ENCODE results near the gene CTDP1.

CTDP1 gene

DNA sequence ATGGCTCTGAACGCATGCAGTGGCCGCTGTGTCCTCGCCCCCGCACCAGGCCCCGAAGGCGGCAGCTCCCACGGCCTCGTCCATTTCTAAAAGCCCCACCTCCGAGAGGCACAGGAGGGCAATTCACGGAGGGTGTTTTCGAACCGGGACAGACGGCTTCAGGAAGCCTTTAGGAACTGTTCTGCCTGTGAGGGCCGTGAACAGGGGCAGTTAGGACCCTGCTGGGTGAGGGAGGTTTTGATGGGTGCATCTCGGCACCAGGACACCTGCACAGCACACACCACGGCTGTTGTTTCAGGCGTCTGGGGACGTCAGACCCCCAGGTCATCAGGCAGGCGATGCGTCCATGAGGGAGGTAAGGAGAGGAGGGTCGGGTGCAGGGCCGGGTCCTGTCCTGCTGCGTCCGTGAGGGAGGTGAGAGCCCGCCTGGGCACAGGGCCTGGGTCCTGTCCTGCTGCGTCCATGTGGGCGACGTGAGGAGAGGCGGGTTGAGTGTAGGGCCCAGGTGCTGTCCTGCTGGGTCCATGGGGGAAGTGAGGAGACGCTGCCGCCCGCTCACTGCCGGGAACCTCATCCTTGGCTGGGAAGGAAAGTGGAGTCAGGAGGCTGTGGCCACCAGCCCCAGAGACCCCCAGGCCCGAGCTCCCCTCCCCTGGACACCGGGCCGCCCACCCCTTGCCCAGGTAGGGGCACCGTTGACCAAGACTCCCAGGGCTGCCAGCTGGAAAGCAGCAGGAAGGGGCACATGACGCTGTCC, 92.7 kb downstream of the CTDP1 start:
- Histone ChIP-seq H3K27me3 (peaks cover 0 to 51% of the 10 kb centered on the region in 2 donors), H3K9me3 (peaks cover 0 to 18% (median 6%) of the 10 kb centered on the region in 3 donors), H3K4me3 (no peak overlapping the region), H3K36me3 (no peaks in the 10 kb centered on the region), H3K4me1 (no peaks in the 10 kb centered on the region), H3K27ac (no peak overlapping the region)
- peak in 1 of 2 donors; percentile 62 for DNase-seq
- intact Hi-C loops (cut with DNase I; ENCODE audit: low total_unique reads), result no loop called here
- TF ChIP-seq CTCF (IDR thresholded peaks at IDR 0.05), result no peak

GRCh38 chr18:79772865-79773696, 93.5 kb downstream of the CTDP1 start:
- H3K27ac ChIP-seq, result no peak overlapping the region
- H3K9me3 ChIP-seq, result peaks cover 0 to 12% (median 5%) of the 10 kb centered on the region in 3 donors
- peak in 1 of 2 donors; percentile 33 for DNase-seq
- intact Hi-C loops (cut with DNase I; ENCODE audit: low total_unique reads), result no loop called here
- no peaks in the 10 kb centered on the region for H3K36me3 ChIP-seq
- no peak for TF ChIP-seq CTCF (IDR thresholded peaks at IDR 0.05)
- no peaks in the 10 kb centered on the region for H3K4me1 ChIP-seq
- no peak overlapping the region for H3K4me3 ChIP-seq
- peaks cover 0 to 57% of the 10 kb centered on the region in 2 donors for H3K27me3 ChIP-seq

DNA sequence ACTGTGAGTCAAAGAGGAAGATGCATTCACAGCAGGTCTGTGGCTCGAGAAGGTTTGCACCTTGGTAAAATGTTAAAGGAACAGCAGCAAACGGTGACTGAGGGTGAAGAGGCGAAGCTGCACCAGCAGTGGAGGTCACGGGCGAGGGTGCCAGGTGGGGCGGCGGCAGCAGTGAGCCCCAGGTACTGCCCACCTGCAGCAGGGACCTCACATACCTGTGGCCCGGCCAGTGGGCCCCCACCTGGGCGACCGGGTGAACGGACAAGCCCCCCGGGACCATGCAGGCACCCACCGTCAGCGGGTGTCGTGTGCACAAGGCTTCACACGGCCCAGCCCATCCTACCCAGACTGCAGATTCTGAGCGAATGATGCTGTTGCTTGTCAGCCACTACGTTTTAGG, 94.5 kb downstream of the CTDP1 start:
- intact Hi-C loops (cut with DNase I; ENCODE audit: low total_unique reads), result no loop called here
- Histone ChIP-seq H3K36me3 (no peaks in the 10 kb centered on the region), H3K27ac (no peak overlapping the region), H3K27me3 (peaks cover 0 to 63% of the 10 kb centered on the region in 2 donors), H3K9me3 (peaks cover 0 to 12% (median 5%) of the 10 kb centered on the region in 3 donors), H3K4me3 (no peak overlapping the region), H3K4me1 (no peaks in the 10 kb centered on the region)
- peak in 1 of 2 donors; percentile 50 for DNase-seq
- TF ChIP-seq CTCF (IDR thresholded peaks at IDR 0.05), result no peak

GRCh38 chr18:79775441-79776221, 96.0 kb downstream of the CTDP1 start:
- Histone ChIP-seq H3K27me3 (peaks cover 0 to 69% of the 10 kb centered on the region in 2 donors), H3K27ac (no peak overlapping the region), H3K9me3 (peaks cover 0 to 3% (median 0%) of the 10 kb centered on the region in 3 donors), H3K36me3 (no peaks in the 10 kb centered on the region), H3K4me3 (no peak overlapping the region), H3K4me1 (no peaks in the 10 kb centered on the region)
- intact Hi-C loops (cut with DNase I; ENCODE audit: low total_unique reads), result no loop called here
- no peak for TF ChIP-seq CTCF (IDR thresholded peaks at IDR 0.05)
- peak in 1 of 2 donors; percentile 53 for DNase-seq

DNA sequence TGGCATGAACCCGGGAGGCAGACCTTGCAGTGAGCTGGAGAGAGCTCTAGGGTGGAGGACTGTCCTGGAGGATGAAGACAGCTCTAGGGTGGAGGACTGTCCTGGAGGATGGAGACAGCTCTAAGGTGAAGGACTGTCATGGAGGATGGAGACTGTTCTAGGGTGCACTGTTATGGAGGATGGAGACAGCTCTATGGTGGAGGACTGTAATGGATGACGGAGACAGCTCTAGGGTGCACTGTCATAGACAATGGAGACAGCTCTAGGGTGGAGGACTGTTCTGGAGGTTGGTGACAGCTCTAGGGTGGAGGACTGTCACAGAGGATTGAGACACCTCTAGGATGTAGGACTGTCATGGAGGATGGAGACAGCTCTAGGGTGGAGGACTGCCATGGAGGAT, 97.1 kb downstream of the CTDP1 start:
- H3K27ac ChIP-seq, result no peak overlapping the region
- peaks cover 0 to 3% (median 0%) of the 10 kb centered on the region in 3 donors for H3K9me3 ChIP-seq
- TF ChIP-seq CTCF (IDR thresholded peaks at IDR 0.05), result no peak
- H3K27me3 ChIP-seq, result peaks cover 0 to 68% of the 10 kb centered on the region in 2 donors
- H3K4me1 ChIP-seq, result no peaks in the 10 kb centered on the region
- no peaks in the 10 kb centered on the region for H3K36me3 ChIP-seq
- H3K4me3 ChIP-seq, result no peak overlapping the region
- DNase-seq, result no peak
- intact Hi-C loops (cut with DNase I; ENCODE audit: low total_unique reads), result no loop called here

All from tibial artery (tissue), 4 donors.